K562 treated with DMSO at 1 percent for 24 hours (cell line): Measurements from ENCODE around the gene RSL1D1. TPM values are rescaled to one million over a fixed set of nuclear protein-coding genes. Genes with fewer than 3 reads are reported as not detected.

Experiments
- total RNA-seq: library from RNA; unstranded; fragments of 300-600 nt; gene quantifications from 2 replicates; pipeline ENCODE4 v1.2.3, GENCODE V29; 2022; ENCODE audit warnings: low read depth; ENCODE audit not compliant: insufficient read depth

RSL1D1 gene
- total RNA-seq: 55.6 and 71.9 TPM in 2 replicates

DNA sequence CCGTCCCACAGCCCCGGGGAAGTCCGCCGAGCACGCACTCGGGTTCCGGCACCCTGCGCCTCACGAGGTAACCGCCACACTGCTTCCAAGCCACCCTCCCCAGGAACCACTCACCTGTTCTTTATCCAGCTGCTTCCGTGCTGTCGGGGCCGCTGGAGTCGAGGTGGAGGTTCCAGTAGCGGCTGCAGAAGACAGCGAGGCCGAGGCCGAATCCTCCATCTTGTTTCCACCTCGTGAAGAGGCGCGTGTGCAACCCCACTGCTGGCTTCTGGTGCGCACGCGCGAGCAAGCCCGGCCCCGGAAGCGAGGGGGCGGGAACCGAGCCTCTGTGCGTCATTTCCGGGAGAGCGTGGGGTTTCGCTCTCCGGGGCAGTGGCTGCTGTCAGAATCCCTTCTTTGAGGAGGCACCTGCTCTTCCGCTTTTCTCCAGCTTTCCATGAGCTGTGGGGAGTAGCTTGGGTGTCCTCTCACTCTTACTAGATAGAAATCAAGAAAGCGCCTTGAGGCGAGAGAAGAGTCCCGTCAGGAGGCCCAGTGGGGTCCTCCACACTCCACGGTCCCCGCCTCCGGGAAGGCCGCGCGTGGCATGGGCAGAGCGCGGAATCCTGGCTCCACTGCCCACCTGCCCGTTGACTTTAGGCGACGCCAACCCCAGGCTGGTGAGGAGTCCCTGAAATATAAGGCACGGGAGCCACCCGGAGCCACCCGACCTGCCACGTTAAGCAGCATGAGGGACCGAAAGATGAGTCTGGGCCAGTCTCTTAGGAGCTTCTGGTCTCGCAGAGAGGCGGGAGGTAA is at the start of gene RSL1D1:
TSS of gene RSL1D1 (minus strand) at position 249 of the 798 bp plus-strand sequence. CDS start at position 219, 30 bp downstream.

DNA sequence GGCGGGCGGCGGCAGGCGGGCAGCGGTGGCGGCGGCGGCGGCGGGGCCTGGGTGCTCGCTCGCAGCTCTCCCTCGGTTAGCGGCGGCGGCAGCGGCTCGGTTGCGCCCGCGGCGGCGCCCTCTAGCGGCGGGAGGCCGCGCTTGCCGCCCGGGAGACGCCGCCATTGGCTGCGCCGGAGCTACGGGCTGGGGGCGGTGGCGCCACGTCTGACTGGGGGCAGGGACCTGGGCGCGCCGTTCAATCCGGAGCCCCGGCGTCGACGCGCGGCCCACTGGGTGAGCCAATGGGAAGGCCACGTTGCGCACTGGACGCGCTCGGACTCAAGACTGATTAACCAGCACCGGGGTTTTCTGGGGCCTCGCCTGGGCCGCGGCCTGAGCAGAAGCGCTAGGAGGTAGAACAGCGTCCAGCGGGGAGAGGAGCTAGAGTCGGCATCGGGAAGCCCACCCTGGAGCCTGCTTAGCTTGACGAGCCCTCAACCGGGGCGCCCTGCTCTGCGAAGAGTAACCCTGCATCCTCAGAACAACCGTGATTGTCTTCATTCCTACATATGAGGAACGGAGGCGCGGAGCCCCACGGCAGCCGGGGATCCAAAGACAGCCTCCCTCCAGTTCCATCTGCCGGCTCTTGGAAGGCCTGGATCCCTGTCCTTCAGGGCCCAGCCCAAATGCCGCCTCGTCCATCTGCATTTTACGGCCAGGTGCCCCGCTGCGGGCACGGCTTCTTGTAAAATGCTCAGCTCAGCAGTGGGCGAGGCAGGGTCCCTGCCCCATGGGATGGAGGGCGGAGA is 54.0 kb downstream of the RSL1D1 start, which contains the start of gene ZC3H7A:
TSS of gene ZC3H7A (minus strand) at position 93 of the 791 bp plus-strand sequence. CDS start 14,904 bp downstream, outside the sequence.

Other genes starting within 250 kb of the RSL1D1 start
- 6.2 and 7.6 TPM in 2 replicates for gene SNN, start 183.1 kb downstream of the RSL1D1 start, total RNA-seq
- gene TXNDC11, start 108.7 kb downstream of the RSL1D1 start, total RNA-seq: 59.3 and 61.2 TPM in 2 replicates
- gene ZC3H7A, start 54.3 kb downstream of the RSL1D1 start, total RNA-seq: 18.9 and 22.1 TPM in 2 replicates
- 61.8 and 65.0 TPM in 2 replicates for gene GSPT1, start 64.4 kb upstream of the RSL1D1 start, total RNA-seq
- 1.1 TPM in 1 of 2 replicates, not detected in the other for gene NPIPB2, start 90.5 kb upstream of the RSL1D1 start, total RNA-seq
- not detected in 2 replicates for gene TNFRSF17, start 113.7 kb upstream of the RSL1D1 start, total RNA-seq
- gene SNX29, start 125.2 kb upstream of the RSL1D1 start, total RNA-seq: 10.4 TPM in 2 replicates